GM12892 (cell line): Measurements from ENCODE around the gene PCDHB10.

Experiments used
- POLR2AphosphoS5 ChIP-seq: IDR thresholded peaks from 2 replicates; pipeline ENCODE4 v1.6.1; 2011; ENCODE audit warnings: low read depth, low read length, control low read depth
- TAF1 ChIP-seq: IDR thresholded peaks from 2 replicates; pipeline ENCODE4 v1.6.1; 2011; ENCODE audit warnings: low read depth, mild to moderate bottlenecking, control low read depth, low read length, borderline replicate concordance

GRCh38 chr5:141192110-141192725, at the start of gene PCDHB10:
- TF ChIP-seq TAF1: no peak
- TF ChIP-seq POLR2AphosphoS5: no peak
